Stimulated activated naive CD8-positive, alpha-beta T cell treated with anti-CD3 and anti-CD28 coated beads, Interleukin-15, amount 100 ng/mL, for 72 hours (primary cell): ENCODE results near the gene ICA1L.
"Not testable (repeated sequence)": the region's sequence is repeated elsewhere in the genome, so short reads cannot be mapped to it uniquely, and the experiment has no call there.

ENCODE experiments used
- ATAC-seq: fragments of 150-1000 bp; cut with Tn5 transposase; 2 replicates; pipeline ENCODE4 v1.10.0; 2021; ENCODE audit warnings: mild to moderate bottlenecking, moderate library complexity
- DNase-seq, 2 donors: peaks; one replicate each; pipeline ENCODE4 v3.0.0; 2021 to 2022
- H3K27ac Mint-ChIP-seq, 2 donors: one replicate each; pipeline ENCODE4 v1.8.0; 2022; ENCODE audit warnings: mild to moderate bottlenecking in 2 of 2, mixed read lengths in 2 of 2, moderate library complexity in 2 of 2
- H3K27me3 Mint-ChIP-seq: one replicate; pipeline ENCODE4 v1.8.0; 2022; ENCODE audit warnings: mixed read lengths
- H3K4me1 Mint-ChIP-seq: one replicate; pipeline ENCODE4 v1.8.0; 2022; ENCODE audit warnings: mild to moderate bottlenecking, mixed read lengths
- H3K4me3 Mint-ChIP-seq, 2 donors: one replicate each; pipeline ENCODE4 v1.8.0; 2022; ENCODE audit warnings: mild to moderate bottlenecking in 2 of 2, mixed read lengths in 2 of 2, moderate library complexity in 1 of 2
- H3K9me3 Mint-ChIP-seq, 2 donors: one replicate each; pipeline ENCODE4 v1.8.0; 2022; ENCODE audit warnings: mixed read lengths in 2 of 2

ICA1L gene

GRCh38 chr2:202870431-202871299, 901 bp downstream of the ICA1L start:
- DNase-seq = peak; percentile 65 to 82
- no peaks in the 10 kb centered on the region for H3K9me3 Mint-ChIP-seq
- H3K27me3 Mint-ChIP-seq = no peaks in the 10 kb centered on the region
- H3K4me1 Mint-ChIP-seq = peaks cover 5% of the 10 kb centered on the region
- peak; percentile 89 for ATAC-seq
- peak overlapping the region; percentile 89 for H3K4me3 Mint-ChIP-seq
- H3K27ac Mint-ChIP-seq = peak overlapping the region; percentile 95 to 96

GRCh38 chr2:202861987-202862386, 9.6 kb downstream of the ICA1L start:
- no peak overlapping the region for H3K4me3 Mint-ChIP-seq
- H3K27ac Mint-ChIP-seq = no peak overlapping the region
- no peak for DNase-seq
- H3K27me3 Mint-ChIP-seq = no peaks in the 10 kb centered on the region
- no peaks in the 10 kb centered on the region for H3K4me1 Mint-ChIP-seq
- ATAC-seq = no peak
- no peaks in the 10 kb centered on the region for H3K9me3 Mint-ChIP-seq

- H3K27ac Mint-ChIP-seq = no peak overlapping the region
- ATAC-seq (no peak), DNase-seq (no peak)
- H3K4me1 Mint-ChIP-seq = no peaks in the 10 kb centered on the region
- no peaks in the 10 kb centered on the region for H3K27me3 Mint-ChIP-seq
- H3K4me3 Mint-ChIP-seq = no peak overlapping the region
- H3K9me3 Mint-ChIP-seq = no peaks in the 10 kb centered on the region
Measured at GRCh38 chr2:202858601-202859000, 13.0 kb downstream of the ICA1L start.

- not testable (repeated sequence) for H3K4me3 Mint-ChIP-seq, H3K27ac Mint-ChIP-seq, H3K9me3 Mint-ChIP-seq, DNase-seq, H3K27me3 Mint-ChIP-seq, ATAC-seq
- peaks cover 17% of the 10 kb centered on the region for H3K4me1 Mint-ChIP-seq
Measured at GRCh38 chr2:202849343-202849742, 22.2 kb downstream of the ICA1L start.

GRCh38 chr2:202848813-202849212, 22.8 kb downstream of the ICA1L start:
- H3K27me3 Mint-ChIP-seq = no peaks in the 10 kb centered on the region
- no peak for DNase-seq
- H3K9me3 Mint-ChIP-seq = no peaks in the 10 kb centered on the region
- H3K4me1 Mint-ChIP-seq = peaks cover 17% of the 10 kb centered on the region
- H3K4me3 Mint-ChIP-seq = no peak overlapping the region
- no peak overlapping the region for H3K27ac Mint-ChIP-seq
- ATAC-seq = no peak

GRCh38 chr2:202847693-202848524, 23.7 kb downstream of the ICA1L start:
- Mint-ChIP-seq H3K9me3 (peaks cover 0 to 6% of the 10 kb centered on the region in 2 donors), H3K4me3 (no peak overlapping the region), H3K4me1 (peaks cover 17% of the 10 kb centered on the region), H3K27ac (no peak overlapping the region), H3K27me3 (no peaks in the 10 kb centered on the region)
- no peak for ATAC-seq
- no peak for DNase-seq

GRCh38 chr2:202844656-202845055, 26.9 kb downstream of the ICA1L start:
- Mint-ChIP-seq H3K27ac (no peak overlapping the region), H3K4me3 (no peak overlapping the region), H3K27me3 (no peaks in the 10 kb centered on the region), H3K4me1 (peaks cover 12% of the 10 kb centered on the region), H3K9me3 (peaks cover 5 to 15% of the 10 kb centered on the region in 2 donors)
- DNase-seq = no peak
- ATAC-seq = no peak

- ATAC-seq (no peak), DNase-seq (no peak)
- Mint-ChIP-seq H3K4me1 (no peaks in the 10 kb centered on the region), H3K27me3 (no peaks in the 10 kb centered on the region), H3K27ac (no peak overlapping the region), H3K9me3 (peaks cover 5 to 15% of the 10 kb centered on the region in 2 donors), H3K4me3 (no peak overlapping the region)
Measured at GRCh38 chr2:202842690-202843089, 28.9 kb downstream of the ICA1L start.

- H3K27ac Mint-ChIP-seq = no peak overlapping the region
- H3K27me3 Mint-ChIP-seq = no peaks in the 10 kb centered on the region
- DNase-seq (no peak), ATAC-seq (no peak)
- H3K9me3 Mint-ChIP-seq = peaks cover 5 to 15% of the 10 kb centered on the region in 2 donors
- H3K4me1 Mint-ChIP-seq = no peaks in the 10 kb centered on the region
- no peak overlapping the region for H3K4me3 Mint-ChIP-seq
Measured at GRCh38 chr2:202841090-202841867, 30.3 kb downstream of the ICA1L start.

GRCh38 chr2:202831242-202832220, 40.0 kb downstream of the ICA1L start:
- Mint-ChIP-seq H3K27me3 (no peaks in the 10 kb centered on the region), H3K27ac (no peak overlapping the region), H3K4me3 (peak overlapping the region; percentile 32 to 49), H3K4me1 (peaks cover 22% of the 10 kb centered on the region), H3K9me3 (no peaks in the 10 kb centered on the region)
- DNase-seq (peak; percentile 44 to 67), ATAC-seq (peak; percentile 95)

- ATAC-seq = no peak
- no peak for DNase-seq
- Mint-ChIP-seq H3K4me3 (no peak overlapping the region), H3K27ac (peak overlapping the region in 1 of 2 donors; percentile 23), H3K4me1 (no peaks in the 10 kb centered on the region), H3K27me3 (no peaks in the 10 kb centered on the region), H3K9me3 (no peaks in the 10 kb centered on the region)
Measured at GRCh38 chr2:202824901-202825300, 46.7 kb downstream of the ICA1L start.

GRCh38 chr2:202822411-202822810, 49.2 kb downstream of the ICA1L start:
- no peak overlapping the region for H3K27ac Mint-ChIP-seq
- ATAC-seq (no peak), DNase-seq (no peak)
- no peaks in the 10 kb centered on the region for H3K4me1 Mint-ChIP-seq
- no peaks in the 10 kb centered on the region for H3K9me3 Mint-ChIP-seq
- H3K4me3 Mint-ChIP-seq = no peak overlapping the region
- no peaks in the 10 kb centered on the region for H3K27me3 Mint-ChIP-seq

GRCh38 chr2:202821206-202822160, 50.1 kb downstream of the ICA1L start:
- H3K4me1 Mint-ChIP-seq = no peaks in the 10 kb centered on the region
- DNase-seq = no peak

More at GRCh38 chr2:202821206-202822160, 50.1 kb downstream of the ICA1L start:
- Mint-ChIP-seq H3K27ac (no peak overlapping the region), H3K4me3 (no peak overlapping the region), H3K9me3 (no peaks in the 10 kb centered on the region), H3K27me3 (no peaks in the 10 kb centered on the region)
- ATAC-seq = no peak
